ENCODE data around the gene FERMT1.

Gene FERMT1

GRCh38 chr20:6026051-6026450, 96.8 kb downstream of the FERMT1 start:
- TF ChIP-seq GATA2 (IDR thresholded peaks at IDR 0.05; ENCODE audit: low read depth, low read length) (no peak), GATA3 (IDR thresholded peaks at IDR 0.05; ENCODE audit: low read depth, low read length) (no peak)
